MM.1S (cell line): ENCODE measurements around the gene SEPTIN1.
A peak's percentile ranks its signal among the peaks of the same experiment; 100 is the strongest.
"Not testable (repeated sequence)": the region's sequence is repeated elsewhere in the genome, so short reads cannot be mapped to it uniquely, and the experiment has no call there.

Experiments
- DNase-seq: peaks from one replicate; pipeline ENCODE4 v3.0.0-alpha.2; 2015
- H2AFZ ChIP-seq: fragments of 300-600 bp; sonication (generic); 2 replicates; pipeline ENCODE4 v1.6.0; 2016; ENCODE audit warnings: antibody characterized with exemption, low read length
- H3F3A ChIP-seq: fragments of 300-600 bp; sonication (generic); 2 replicates; pipeline ENCODE4 v1.6.1; 2016; ENCODE audit warnings: mild to moderate bottlenecking, antibody characterized with exemption, low read length, moderate library complexity, mixed read lengths; ENCODE audit not compliant: insufficient read depth
- H3K27ac ChIP-seq: fragments of 300-600 bp; sonication (generic); 2 replicates; pipeline ENCODE4 v1.5.1; 2016; ENCODE audit warnings: mild to moderate bottlenecking, low read length
- H3K27me3 ChIP-seq: fragments of 300-600 bp; sonication (generic); replicated peaks from 2 replicates; pipeline ENCODE4 v1.6.0; 2016; ENCODE audit warnings: low read length; ENCODE audit not compliant: insufficient read depth
- H3K36me3 ChIP-seq: fragments of 300-600 bp; sonication (generic); replicated peaks from 2 replicates; pipeline ENCODE4 v1.6.1; 2016; ENCODE audit warnings: mild to moderate bottlenecking, low read length, mixed read lengths; ENCODE audit not compliant: insufficient read depth
- H3K4me1 ChIP-seq: fragments of 300-600 bp; sonication (generic); 2 replicates; pipeline ENCODE4 v1.6.1; 2016; ENCODE audit warnings: low read length, mixed read lengths
- H3K4me2 ChIP-seq: fragments of 300-600 bp; sonication (generic); 2 replicates; pipeline ENCODE4 v1.6.0; 2016; ENCODE audit warnings: low read depth, low read length
- H3K4me3 ChIP-seq: fragments of 300-600 bp; sonication (generic); 2 replicates; pipeline ENCODE4 v1.5.1; 2016; ENCODE audit warnings: low read length, mixed read lengths
- H3K79me2 ChIP-seq: fragments of 300-600 bp; sonication (generic); 2 replicates; pipeline ENCODE4 v1.6.1; 2016; ENCODE audit warnings: mixed run types, low read length, mixed read lengths
- H3K9ac ChIP-seq: fragments of 300-600 bp; sonication (generic); 2 replicates; pipeline ENCODE4 v1.6.1; 2016; ENCODE audit warnings: low read length, mixed read lengths
- H3K9me2 ChIP-seq: fragments of 300-600 bp; sonication (generic); replicated peaks from 2 replicates; pipeline ENCODE4 v1.6.1; 2016; ENCODE audit warnings: mild to moderate bottlenecking, low read length, mixed read lengths; ENCODE audit not compliant: insufficient read depth
- H3K9me3 ChIP-seq: fragments of 300-600 bp; sonication (generic); replicated peaks from 2 replicates; pipeline ENCODE4 v1.6.1; 2016; ENCODE audit warnings: mild to moderate bottlenecking, low read length, mixed read lengths; ENCODE audit not compliant: insufficient read depth
- H4K20me1 ChIP-seq: fragments of 300-600 bp; sonication (generic); 2 replicates; pipeline ENCODE4 v1.6.1; 2016; ENCODE audit warnings: mild to moderate bottlenecking, low read length, moderate library complexity, mixed read lengths; ENCODE audit not compliant: insufficient read depth
- EZH2 ChIP-seq: fragments of 300-600 bp; sonication (generic); optimal IDR thresholded peaks from 2 replicates; pipeline ENCODE3; 2017; ENCODE audit warnings: low read depth, mild to moderate bottlenecking, antibody characterized with exemption, low read length, mixed read lengths
- EZH2phosphoT487 ChIP-seq: fragments of 300-600 bp; sonication (generic); IDR thresholded peaks from 2 replicates; pipeline ENCODE4 v1.6.1; 2018; ENCODE audit warnings: antibody characterized with exemption, low read length
- TF ChIP-seq, protein P1 (sequence below): fragments of 300-600 bp; sonication (generic); IDR thresholded peaks from 2 replicates; pipeline ENCODE4 v1.5.1; 2016; ENCODE audit warnings: antibody characterized with exemption, low read length, mixed read lengths

SEPTIN1 gene

DNA sequence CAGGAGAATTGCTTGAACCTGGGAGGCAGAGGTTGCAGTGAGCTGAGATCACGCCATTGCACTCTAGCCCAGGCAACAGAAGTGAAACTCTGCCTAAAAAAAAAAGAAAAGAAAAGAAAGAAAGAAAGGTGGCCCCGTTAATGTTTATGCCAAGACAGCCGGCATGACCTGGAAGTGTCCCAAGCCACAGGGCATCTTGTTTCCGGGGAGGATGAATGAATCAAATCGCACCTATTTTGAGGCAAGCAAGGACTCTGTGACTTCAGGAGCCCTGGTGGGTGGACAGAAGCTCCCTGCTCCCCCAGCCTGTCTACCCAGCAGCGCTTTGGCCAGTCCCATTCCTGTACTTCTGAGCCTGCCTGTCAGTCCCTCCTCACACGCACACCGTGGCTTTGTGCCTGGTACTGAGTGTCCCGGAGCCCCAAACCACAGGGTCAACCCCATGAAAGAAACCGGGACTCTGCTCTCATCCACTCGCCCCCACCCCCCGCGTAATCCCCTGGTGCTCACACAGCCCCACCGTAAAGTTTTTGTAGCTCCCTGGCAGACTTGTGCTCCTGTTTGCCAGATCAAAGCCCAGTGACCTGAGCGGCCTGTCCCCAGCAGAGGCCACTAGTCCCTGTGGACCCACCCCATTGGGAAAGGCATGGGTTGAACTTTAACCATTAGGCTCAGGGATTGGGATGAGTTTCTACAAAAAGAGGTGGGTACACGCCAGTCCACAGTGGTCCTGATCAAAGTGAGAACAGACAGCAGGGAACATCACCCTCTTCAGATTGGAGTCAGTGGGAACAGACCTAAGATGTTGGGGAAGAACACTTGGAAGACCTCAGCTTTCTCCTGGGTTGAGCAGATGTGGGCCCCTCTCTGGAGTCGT is 46.5 kb downstream of the SEPTIN1 start:
- no peaks in the 10 kb centered on the region for H3K9me2 ChIP-seq
- H3K36me3 ChIP-seq = no peaks in the 10 kb centered on the region
- peak; percentile 10 for DNase-seq
- peak overlapping the region; percentile 85; the same call in 1 of the 2 replicates for H3K4me2 ChIP-seq
- H3F3A ChIP-seq = peaks cover 8% of the 10 kb centered on the region
- H3K79me2 ChIP-seq = peaks cover 20% of the 10 kb centered on the region
- TF ChIP-seq, protein P1, sequence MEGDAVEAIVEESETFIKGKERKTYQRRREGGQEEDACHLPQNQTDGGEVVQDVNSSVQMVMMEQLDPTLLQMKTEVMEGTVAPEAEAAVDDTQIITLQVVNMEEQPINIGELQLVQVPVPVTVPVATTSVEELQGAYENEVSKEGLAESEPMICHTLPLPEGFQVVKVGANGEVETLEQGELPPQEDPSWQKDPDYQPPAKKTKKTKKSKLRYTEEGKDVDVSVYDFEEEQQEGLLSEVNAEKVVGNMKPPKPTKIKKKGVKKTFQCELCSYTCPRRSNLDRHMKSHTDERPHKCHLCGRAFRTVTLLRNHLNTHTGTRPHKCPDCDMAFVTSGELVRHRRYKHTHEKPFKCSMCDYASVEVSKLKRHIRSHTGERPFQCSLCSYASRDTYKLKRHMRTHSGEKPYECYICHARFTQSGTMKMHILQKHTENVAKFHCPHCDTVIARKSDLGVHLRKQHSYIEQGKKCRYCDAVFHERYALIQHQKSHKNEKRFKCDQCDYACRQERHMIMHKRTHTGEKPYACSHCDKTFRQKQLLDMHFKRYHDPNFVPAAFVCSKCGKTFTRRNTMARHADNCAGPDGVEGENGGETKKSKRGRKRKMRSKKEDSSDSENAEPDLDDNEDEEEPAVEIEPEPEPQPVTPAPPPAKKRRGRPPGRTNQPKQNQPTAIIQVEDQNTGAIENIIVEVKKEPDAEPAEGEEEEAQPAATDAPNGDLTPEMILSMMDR = no peak
- no peak for TF ChIP-seq EZH2phosphoT487
- no peak for TF ChIP-seq EZH2
- H3K4me1 ChIP-seq = peaks cover 6% of the 10 kb centered on the region
- no peaks in the 10 kb centered on the region for H3K27me3 ChIP-seq
- H3K27ac ChIP-seq = peak overlapping the region; percentile 79; the same call in 1 of the 2 replicates
- H2AFZ ChIP-seq = peak overlapping the region; percentile 59
- H3K9me3 ChIP-seq = no peaks in the 10 kb centered on the region
- no peaks in the 10 kb centered on the region for H4K20me1 ChIP-seq
- peak overlapping the region; percentile 76 for H3K4me3 ChIP-seq
- peak overlapping the region; percentile 47; the same call in 1 of the 2 replicates for H3K9ac ChIP-seq

DNA sequence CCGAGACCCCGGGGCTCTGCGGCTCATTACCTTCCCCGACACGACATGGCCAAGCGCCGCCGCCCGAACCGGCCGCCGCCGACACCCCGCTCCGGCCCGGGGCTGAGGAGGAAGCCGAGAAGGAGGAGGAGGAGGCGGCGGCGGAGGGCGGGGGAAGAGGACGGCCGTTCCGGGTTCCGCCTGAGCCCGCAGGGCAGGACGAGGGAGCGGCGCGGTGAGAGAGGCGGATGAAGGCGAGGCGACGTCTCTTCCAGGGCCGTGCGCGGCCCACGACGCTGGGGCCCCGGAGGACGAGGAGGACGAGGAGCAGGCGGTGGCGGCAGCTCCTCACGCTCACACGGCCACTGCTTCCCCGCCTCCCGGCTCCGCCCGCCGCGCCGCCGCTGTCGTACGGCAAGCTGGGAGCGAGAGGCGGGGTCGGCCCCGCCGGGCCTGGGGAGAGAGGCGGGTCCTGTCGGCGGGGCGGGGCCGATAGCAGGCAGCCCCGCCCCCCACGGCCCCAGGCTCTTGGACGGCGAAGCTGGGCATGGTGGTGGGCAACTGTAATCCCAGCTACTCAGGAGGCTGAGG is 47.2 kb downstream of the SEPTIN1 start:
- Histone ChIP-seq H3K79me2 (peaks cover 26% of the 10 kb centered on the region), H3K4me3 (peak overlapping the region; percentile 76), H2AFZ (peak overlapping the region; percentile 59), H3K9ac (peak overlapping the region; percentile 67), H3K4me2 (peak overlapping the region; percentile 85; the same call in 1 of the 2 replicates), H3K27ac (peak overlapping the region; percentile 79)
- not testable (repeated sequence) for H3K9me2 ChIP-seq, H3F3A ChIP-seq, H3K4me1 ChIP-seq, H3K9me3 ChIP-seq, H3K36me3 ChIP-seq, H3K27me3 ChIP-seq, H4K20me1 ChIP-seq
- peak; percentile 70 for DNase-seq

DNA sequence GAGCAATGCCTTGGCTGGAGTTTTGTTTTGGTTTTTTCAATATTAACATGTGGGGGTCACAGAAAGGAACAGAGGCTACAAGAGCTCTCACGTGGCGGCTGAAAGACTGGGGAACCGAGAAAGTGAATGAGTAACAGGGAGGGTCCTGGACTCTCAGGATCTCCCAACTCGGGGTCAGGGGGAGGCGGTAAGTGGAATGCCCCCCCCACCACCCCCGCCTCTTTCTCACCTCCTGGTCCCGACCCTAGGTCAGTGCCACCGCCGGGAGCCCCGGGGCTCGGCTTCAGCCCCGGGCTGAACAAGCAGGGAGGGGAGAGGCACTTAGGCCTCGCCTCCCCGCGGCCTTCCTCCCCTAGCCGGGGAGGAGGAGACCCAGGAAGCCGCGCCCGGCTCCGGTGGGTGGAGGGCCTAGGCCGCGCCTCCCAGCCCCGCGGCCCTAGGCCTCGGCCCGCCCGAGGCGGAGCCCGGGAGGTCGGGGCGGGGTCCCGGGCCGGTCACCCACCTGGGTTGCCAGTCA is 47.8 kb downstream of the SEPTIN1 start:
- peak overlapping the region; percentile 63 for H3K4me3 ChIP-seq
- H3K27ac ChIP-seq, H3K9me2 ChIP-seq, H3K27me3 ChIP-seq, H3F3A ChIP-seq, H2AFZ ChIP-seq, H3K9me3 ChIP-seq, H3K4me1 ChIP-seq, H3K36me3 ChIP-seq, H4K20me1 ChIP-seq: not testable (repeated sequence)
- DNase-seq = peak; percentile 86
- peaks cover 29% of the 10 kb centered on the region for H3K79me2 ChIP-seq
- H3K4me2 ChIP-seq = peak overlapping the region; percentile 24; the same call in 1 of the 2 replicates
- peak overlapping the region; percentile 42; the same call in 1 of the 2 replicates for H3K9ac ChIP-seq
